GM21723 (cell line): ENCODE data around the gene ZNF234.
A peak's percentile ranks its signal among the peaks of the same experiment; 100 is the strongest.
"Not testable (repeated sequence)": the region's sequence is repeated elsewhere in the genome, so short reads cannot be mapped to it uniquely, and the experiment has no call there.

Source experiments
- ATAC-seq: cut with Tn5 transposase; IDR thresholded peaks from one replicate; pipeline ENCODE4 v1.9.1; 2021; ENCODE audit warnings: mild to moderate bottlenecking, moderate library complexity; ENCODE audit not compliant: unreplicated experiment

Gene ZNF234

GRCh38 chr19:44176590-44176989 is 35.2 kb downstream of the ZNF234 start:
- no peak for ATAC-seq

- ATAC-seq = no peak
Observed at GRCh38 chr19:44180968-44181367, 39.6 kb downstream of the ZNF234 start.

GRCh38 chr19:44182145-44182544 is 40.8 kb downstream of the ZNF234 start:
- no peak for ATAC-seq

- no peak for ATAC-seq
Observed at GRCh38 chr19:44190020-44190419, 48.7 kb downstream of the ZNF234 start.

GRCh38 chr19:44192127-44192526 is 50.8 kb downstream of the ZNF234 start:
- no peak for ATAC-seq

- ATAC-seq = no peak
Observed at GRCh38 chr19:44196772-44197171, 55.4 kb downstream of the ZNF234 start.

GRCh38 chr19:44202470-44202869 is 61.1 kb downstream of the ZNF234 start:
- ATAC-seq = no peak

GRCh38 chr19:44202974-44203373 is 61.6 kb downstream of the ZNF234 start:
- ATAC-seq = no peak

GRCh38 chr19:44203877-44204276 is 62.5 kb downstream of the ZNF234 start:
- ATAC-seq = not testable (repeated sequence)

GRCh38 chr19:44204772-44205171 is 63.4 kb downstream of the ZNF234 start:
- no peak for ATAC-seq

GRCh38 chr19:44207126-44207803 is 65.9 kb downstream of the ZNF234 start:
- ATAC-seq = peak; percentile 93
